Stimulated activated naive CD8-positive, alpha-beta T cell treated with anti-CD3 and anti-CD28 coated beads, Interleukin-15, amount 100 ng/mL, for 72 hours (primary cell): ENCODE results near the gene ITGB2.

ENCODE experiments used
- ATAC-seq: fragments of 150-1000 bp; cut with Tn5 transposase; 2 replicates; pipeline ENCODE4 v1.10.0; 2021; ENCODE audit warnings: mild to moderate bottlenecking, moderate library complexity
- DNase-seq, 2 donors: peaks; one replicate each; pipeline ENCODE4 v3.0.0; 2021 to 2022
- H3K27ac Mint-ChIP-seq, 2 donors: one replicate each; pipeline ENCODE4 v1.8.0; 2022; ENCODE audit warnings: mild to moderate bottlenecking in 2 of 2, mixed read lengths in 2 of 2, moderate library complexity in 2 of 2
- H3K27me3 Mint-ChIP-seq: one replicate; pipeline ENCODE4 v1.8.0; 2022; ENCODE audit warnings: mixed read lengths
- H3K4me1 Mint-ChIP-seq: one replicate; pipeline ENCODE4 v1.8.0; 2022; ENCODE audit warnings: mild to moderate bottlenecking, mixed read lengths
- H3K4me3 Mint-ChIP-seq, 2 donors: one replicate each; pipeline ENCODE4 v1.8.0; 2022; ENCODE audit warnings: mild to moderate bottlenecking in 2 of 2, mixed read lengths in 2 of 2, moderate library complexity in 1 of 2
- H3K9me3 Mint-ChIP-seq, 2 donors: one replicate each; pipeline ENCODE4 v1.8.0; 2022; ENCODE audit warnings: mixed read lengths in 2 of 2

The ITGB2 gene

GRCh38 chr21:44893278-44893556 lies 27.5 kb downstream of the ITGB2 start:
- DNase-seq (no peak), ATAC-seq (no peak)
- H3K9me3 Mint-ChIP-seq = no peaks in the 10 kb centered on the region
- H3K27ac Mint-ChIP-seq = no peak overlapping the region
- H3K4me3 Mint-ChIP-seq = no peak overlapping the region
- H3K27me3 Mint-ChIP-seq = no peaks in the 10 kb centered on the region
- peaks cover 19% of the 10 kb centered on the region for H3K4me1 Mint-ChIP-seq

- ATAC-seq (peak; percentile 75), DNase-seq (peak; percentile 72 to 74)
- no peak overlapping the region for H3K4me3 Mint-ChIP-seq
- H3K4me1 Mint-ChIP-seq = peaks cover 15% of the 10 kb centered on the region
- no peaks in the 10 kb centered on the region for H3K9me3 Mint-ChIP-seq
- no peaks in the 10 kb centered on the region for H3K27me3 Mint-ChIP-seq
- H3K27ac Mint-ChIP-seq = no peak overlapping the region
These were observed 28.0 kb downstream of the ITGB2 start for GRCh38 chr21:44892536-44893277.

- Mint-ChIP-seq H3K27ac (peak overlapping the region; percentile 14 to 59), H3K9me3 (no peaks in the 10 kb centered on the region), H3K4me1 (peaks cover 20% of the 10 kb centered on the region), H3K27me3 (no peaks in the 10 kb centered on the region), H3K4me3 (no peak overlapping the region)
- ATAC-seq (no peak), DNase-seq (no peak)
These were observed 28.6 kb downstream of the ITGB2 start for GRCh38 chr21:44892095-44892494.

- Mint-ChIP-seq H3K4me1 (peaks cover 22% of the 10 kb centered on the region), H3K4me3 (no peak overlapping the region), H3K27ac (peak overlapping the region in 1 of 2 donors; percentile 34), H3K9me3 (no peaks in the 10 kb centered on the region), H3K27me3 (no peaks in the 10 kb centered on the region)
- ATAC-seq (no peak), DNase-seq (no peak)
These were observed 29.1 kb downstream of the ITGB2 start for GRCh38 chr21:44891631-44892031.

- Mint-ChIP-seq H3K27ac (peak overlapping the region; percentile 69 to 86), H3K27me3 (no peaks in the 10 kb centered on the region), H3K9me3 (no peaks in the 10 kb centered on the region), H3K4me1 (peaks cover 28% of the 10 kb centered on the region), H3K4me3 (no peak overlapping the region)
- DNase-seq (no peak), ATAC-seq (no peak)
These were observed 29.6 kb downstream of the ITGB2 start for GRCh38 chr21:44890961-44891541.

GRCh38 chr21:44890338-44890931 lies 30.3 kb downstream of the ITGB2 start:
- no peak overlapping the region for H3K4me3 Mint-ChIP-seq
- H3K4me1 Mint-ChIP-seq = peaks cover 29% of the 10 kb centered on the region
- no peaks in the 10 kb centered on the region for H3K27me3 Mint-ChIP-seq
- no peak for ATAC-seq
- no peak for DNase-seq
- H3K9me3 Mint-ChIP-seq = no peaks in the 10 kb centered on the region
- peak overlapping the region in 1 of 2 donors; percentile 67 for H3K27ac Mint-ChIP-seq

- no peak for ATAC-seq
- H3K9me3 Mint-ChIP-seq = no peaks in the 10 kb centered on the region
These were observed 30.9 kb downstream of the ITGB2 start for GRCh38 chr21:44889625-44890337.

GRCh38 chr21:44888581-44889550 lies 31.8 kb downstream of the ITGB2 start:
- DNase-seq = no peak
- Mint-ChIP-seq H3K4me1 (peaks cover 29% of the 10 kb centered on the region), H3K27ac (no peak overlapping the region), H3K4me3 (no peak overlapping the region), H3K9me3 (no peaks in the 10 kb centered on the region), H3K27me3 (no peaks in the 10 kb centered on the region)
- ATAC-seq = peak; percentile 39

More at GRCh38 chr21:44889625-44890337, 30.9 kb downstream of the ITGB2 start:
- Mint-ChIP-seq H3K27ac (peak overlapping the region in 1 of 2 donors; percentile 67), H3K27me3 (no peaks in the 10 kb centered on the region), H3K4me1 (peaks cover 29% of the 10 kb centered on the region), H3K4me3 (no peak overlapping the region)
- no peak for DNase-seq

GRCh38 chr21:44887807-44888580 lies 32.7 kb downstream of the ITGB2 start:
- H3K9me3 Mint-ChIP-seq = no peaks in the 10 kb centered on the region
- H3K4me1 Mint-ChIP-seq = peaks cover 28% of the 10 kb centered on the region
- no peak for DNase-seq
- peak overlapping the region in 1 of 2 donors; percentile 82 for H3K27ac Mint-ChIP-seq
- no peaks in the 10 kb centered on the region for H3K27me3 Mint-ChIP-seq
- H3K4me3 Mint-ChIP-seq = no peak overlapping the region
- ATAC-seq = no peak

GRCh38 chr21:44887126-44887806 lies 33.4 kb downstream of the ITGB2 start:
- no peak for DNase-seq
- H3K4me1 Mint-ChIP-seq = peaks cover 26% of the 10 kb centered on the region
- no peaks in the 10 kb centered on the region for H3K9me3 Mint-ChIP-seq
- ATAC-seq = no peak
- H3K27me3 Mint-ChIP-seq = no peaks in the 10 kb centered on the region
- H3K27ac Mint-ChIP-seq = peak overlapping the region in 1 of 2 donors; percentile 86
- H3K4me3 Mint-ChIP-seq = no peak overlapping the region

- H3K4me1 Mint-ChIP-seq = peaks cover 31% of the 10 kb centered on the region
- peak overlapping the region in 1 of 2 donors; percentile 86 for H3K27ac Mint-ChIP-seq
- H3K9me3 Mint-ChIP-seq = no peaks in the 10 kb centered on the region
- H3K27me3 Mint-ChIP-seq = no peaks in the 10 kb centered on the region
- H3K4me3 Mint-ChIP-seq = no peak overlapping the region
- ATAC-seq (no peak), DNase-seq (no peak)
These were observed 34.3 kb downstream of the ITGB2 start for GRCh38 chr21:44886113-44887075.

- Mint-ChIP-seq H3K27me3 (no peaks in the 10 kb centered on the region), H3K4me3 (peak overlapping the region in 1 of 2 donors; percentile 39), H3K27ac (peak overlapping the region in 1 of 2 donors; percentile 74), H3K4me1 (peaks cover 38% of the 10 kb centered on the region), H3K9me3 (no peaks in the 10 kb centered on the region)
- ATAC-seq (no peak), DNase-seq (no peak)
These were observed 35.1 kb downstream of the ITGB2 start for GRCh38 chr21:44885615-44886014.

GRCh38 chr21:44884097-44884496 lies 36.6 kb downstream of the ITGB2 start:
- no peaks in the 10 kb centered on the region for H3K27me3 Mint-ChIP-seq
- ATAC-seq (peak; percentile 11), DNase-seq (no peak)
- H3K4me1 Mint-ChIP-seq = peaks cover 41% of the 10 kb centered on the region
- H3K4me3 Mint-ChIP-seq = no peak overlapping the region
- H3K27ac Mint-ChIP-seq = peak overlapping the region in 1 of 2 donors; percentile 57
- no peaks in the 10 kb centered on the region for H3K9me3 Mint-ChIP-seq
